HG03378 (cell line): Measurements from ENCODE around the gene BAAT.
"Not testable (repeated sequence)": the region's sequence is repeated elsewhere in the genome, so short reads cannot be mapped to it uniquely, and the experiment has no call there.

Experiments
- ATAC-seq: cut with Tn5 transposase; IDR thresholded peaks from one replicate; pipeline ENCODE4 v1.9.1; 2021; ENCODE audit warnings: mild to moderate bottlenecking, moderate library complexity; ENCODE audit not compliant: unreplicated experiment

The BAAT gene

GRCh38 chr9:101365181-101365580 lies 19.6 kb downstream of the BAAT start:
- no peak for ATAC-seq

GRCh38 chr9:101362450-101362849 lies 22.4 kb downstream of the BAAT start:
- ATAC-seq: no peak

- no peak for ATAC-seq
Measured at GRCh38 chr9:101360647-101361046, 24.2 kb downstream of the BAAT start.

- no peak for ATAC-seq
Measured at GRCh38 chr9:101359679-101360078, 25.1 kb downstream of the BAAT start.

GRCh38 chr9:101356619-101357018 lies 28.2 kb downstream of the BAAT start:
- ATAC-seq: no peak

- no peak for ATAC-seq
Measured at GRCh38 chr9:101354765-101355708, 29.8 kb downstream of the BAAT start.

GRCh38 chr9:101354143-101354764 lies 30.6 kb downstream of the BAAT start:
- no peak for ATAC-seq

GRCh38 chr9:101353683-101354082 lies 31.1 kb downstream of the BAAT start:
- no peak for ATAC-seq

GRCh38 chr9:101352892-101353463 lies 31.8 kb downstream of the BAAT start:
- no peak for ATAC-seq

- ATAC-seq: no peak
Measured at GRCh38 chr9:101350285-101350684, 34.5 kb downstream of the BAAT start.

- ATAC-seq: no peak
Measured at GRCh38 chr9:101342595-101342994, 42.2 kb downstream of the BAAT start.

- no peak for ATAC-seq
Measured at GRCh38 chr9:101341958-101342357, 42.8 kb downstream of the BAAT start.

- ATAC-seq: no peak
Measured at GRCh38 chr9:101337237-101337636, 47.6 kb downstream of the BAAT start.

GRCh38 chr9:101336091-101336490 lies 48.7 kb downstream of the BAAT start:
- no peak for ATAC-seq

GRCh38 chr9:101333926-101334702 lies 50.7 kb downstream of the BAAT start:
- no peak for ATAC-seq

- ATAC-seq: no peak
Measured at GRCh38 chr9:101333490-101333889, 51.3 kb downstream of the BAAT start.

- ATAC-seq: no peak
Measured at GRCh38 chr9:101332362-101332761, 52.4 kb downstream of the BAAT start.

- ATAC-seq: not testable (repeated sequence)
Measured at GRCh38 chr9:101327422-101327909, 57.3 kb downstream of the BAAT start.

- ATAC-seq: no peak
Measured at GRCh38 chr9:101326501-101326900, 58.3 kb downstream of the BAAT start.

- no peak for ATAC-seq
Measured at GRCh38 chr9:101326035-101326434, 58.8 kb downstream of the BAAT start.

GRCh38 chr9:101325053-101325452 lies 59.8 kb downstream of the BAAT start:
- ATAC-seq: no peak
